Breast epithelium (tissue), 4 donors: Measurements from ENCODE around the gene KCNMB2. TPM values are rescaled to one million over a fixed set of nuclear protein-coding genes. Genes with fewer than 3 reads are reported as not detected.

Source experiments
- DNase-seq, 2 donors: peaks; one replicate each; pipeline ENCODE4 v3.0.0-alpha.2; 2019; ENCODE audit warnings: low spot score in 2 of 2
- H3K27ac ChIP-seq, 2 donors: fragments of 200-600 bp; sonication (generic) in 1 of 2; one replicate each; pipeline ENCODE4 v1.5.1; 2016 to 2019; ENCODE audit warnings: mild to moderate bottlenecking in 1 of 2
- H3K27me3 ChIP-seq, 2 donors: fragments of 200-600 bp; sonication (generic) in 1 of 2; one replicate each; pipeline versions ENCODE4 v1.5.1 to v1.6.0; 2017 to 2019; ENCODE audit warnings: control low read depth in 1 of 2, mild to moderate bottlenecking in 1 of 2
- H3K36me3 ChIP-seq: fragments of 200-600 bp; one replicate; pipeline ENCODE4 v1.5.1; 2019
- H3K4me1 ChIP-seq, 2 donors: fragments of 200-600 bp; sonication (generic); one replicate each; pipeline ENCODE4 v1.5.1; 2016 to 2019; ENCODE audit warnings: control low read depth in 1 of 2
- H3K4me3 ChIP-seq, 3 donors: fragments of 200-600 bp; sonication (generic); 1 replicate in 2 of 3; 2 replicates in 1 of 3; pipeline ENCODE4 v1.5.1; 2016 to 2019; ENCODE audit warnings: mild to moderate bottlenecking in 3 of 3, moderate library complexity in 2 of 3
- H3K9me3 ChIP-seq, 2 donors: fragments of 200-600 bp; sonication (generic) in 1 of 2; one replicate each; pipeline ENCODE4 v1.5.1; 2016 to 2019; ENCODE audit warnings: control low read depth in 1 of 2
- CTCF ChIP-seq, 3 donors: fragments of 450-650 bp; IDR thresholded peaks; one replicate each; pipeline ENCODE4 v1.5.1; 2016 to 2017; ENCODE audit warnings: antibody characterized with exemption in 3 of 3, mild to moderate bottlenecking in 3 of 3, moderate library complexity in 3 of 3
- POLR2A ChIP-seq: fragments of 450-650 bp; IDR thresholded peaks from one replicate; pipeline ENCODE4 v1.6.1; 2016; ENCODE audit warnings: antibody characterized with exemption, mild to moderate bottlenecking, moderate library complexity
- POLR2AphosphoS5 ChIP-seq, 3 donors: sonication (generic); formaldehyde crosslinking; IDR thresholded peaks; one replicate each; pipeline ENCODE4 v1.6.1; 2017; ENCODE audit warnings: antibody characterized with exemption in 3 of 3
- intact Hi-C: fragments of 100-400 bp; cut with DNase I; formaldehyde crosslinking; loops from one replicate; pipeline ENCODE4 v1.15.1; 2023; ENCODE audit warnings: low total_unique reads
- total RNA-seq, 3 donors: library from RNA; depleted of rRNA; stranded (reverse); fragments of >200 nt; gene quantifications; one replicate each; pipeline ENCODE4 v1.1.0, GENCODE V29; 2016

Gene KCNMB2
- total RNA-seq, 3 donors from 2014 or later, result 0.59 TPM; not detected in 2

- no peak overlapping the region for H3K27ac ChIP-seq
- intact Hi-C loops, result no loop called here
- H3K4me1 ChIP-seq, result no peaks in the 10 kb centered on the region
- no peaks in the 10 kb centered on the region for H3K27me3 ChIP-seq
- no peaks in the 10 kb centered on the region for H3K36me3 ChIP-seq
- no peaks in the 10 kb centered on the region for H3K9me3 ChIP-seq
- no peak for DNase-seq
- no peak for TF ChIP-seq CTCF (IDR thresholded peaks at IDR 0.05)
- no peak for TF ChIP-seq POLR2A
- no peak for TF ChIP-seq POLR2AphosphoS5 (IDR thresholded peaks at IDR 0.05)
- no peak overlapping the region for H3K4me3 ChIP-seq
Measured at GRCh38 chr3:178705925-178706324, 169.7 kb downstream of the KCNMB2 start.

- no peak for TF ChIP-seq POLR2A
- TF ChIP-seq CTCF (IDR thresholded peaks at IDR 0.05), result no peak
- no peak for TF ChIP-seq POLR2AphosphoS5 (IDR thresholded peaks at IDR 0.05)
- no peaks in the 10 kb centered on the region for H3K4me1 ChIP-seq
- no peaks in the 10 kb centered on the region for H3K27me3 ChIP-seq
- no peak overlapping the region for H3K27ac ChIP-seq
- intact Hi-C loops, result no loop called here
- no peaks in the 10 kb centered on the region for H3K9me3 ChIP-seq
- DNase-seq, result no peak
- no peaks in the 10 kb centered on the region for H3K36me3 ChIP-seq
- no peak overlapping the region for H3K4me3 ChIP-seq
Measured at GRCh38 chr3:178706411-178706810, 170.2 kb downstream of the KCNMB2 start.

- H3K27ac ChIP-seq, result no peak overlapping the region
- intact Hi-C loops, result no loop called here
- TF ChIP-seq POLR2A, result no peak
- no peak for TF ChIP-seq CTCF (IDR thresholded peaks at IDR 0.05)
- no peak for TF ChIP-seq POLR2AphosphoS5 (IDR thresholded peaks at IDR 0.05)
- H3K36me3 ChIP-seq, result no peaks in the 10 kb centered on the region
- DNase-seq, result no peak
- H3K4me3 ChIP-seq, result no peak overlapping the region
- no peaks in the 10 kb centered on the region for H3K9me3 ChIP-seq
- no peaks in the 10 kb centered on the region for H3K27me3 ChIP-seq
- no peaks in the 10 kb centered on the region for H3K4me1 ChIP-seq
Measured at GRCh38 chr3:178707311-178708031, 171.2 kb downstream of the KCNMB2 start.

GRCh38 chr3:178709051-178709450 lies 172.8 kb downstream of the KCNMB2 start:
- intact Hi-C loops, result no loop called here
- no peak for DNase-seq
- Histone ChIP-seq H3K9me3 (no peaks in the 10 kb centered on the region), H3K36me3 (no peaks in the 10 kb centered on the region), H3K27me3 (no peaks in the 10 kb centered on the region), H3K27ac (no peak overlapping the region), H3K4me3 (no peak overlapping the region), H3K4me1 (no peaks in the 10 kb centered on the region)
- TF ChIP-seq POLR2A, result no peak
- no peak for TF ChIP-seq POLR2AphosphoS5 (IDR thresholded peaks at IDR 0.05)
- TF ChIP-seq CTCF (IDR thresholded peaks at IDR 0.05), result no peak

- Histone ChIP-seq H3K4me3 (no peak overlapping the region), H3K9me3 (no peaks in the 10 kb centered on the region), H3K4me1 (no peaks in the 10 kb centered on the region), H3K27me3 (no peaks in the 10 kb centered on the region), H3K36me3 (no peaks in the 10 kb centered on the region), H3K27ac (no peak overlapping the region)
- intact Hi-C loops, result no loop called here
- TF ChIP-seq POLR2AphosphoS5 (IDR thresholded peaks at IDR 0.05) (no peak), POLR2A (no peak), CTCF (IDR thresholded peaks at IDR 0.05) (no peak)
- no peak for DNase-seq
Measured at GRCh38 chr3:178711753-178712152, 175.5 kb downstream of the KCNMB2 start.
